K562 (cell line): ENCODE measurements around the gene BBX. TPM values are rescaled to one million over a fixed set of nuclear protein-coding genes. Genes with fewer than 3 reads are reported as not detected.
A peak's percentile ranks its signal among the peaks of the same experiment; 100 is the strongest.

Source experiments
- ATAC-seq: fragments of 200-7000 bp; cut with Tn5 transposase; 3 replicates; pipeline ENCODE4 v1.9.1; 2020; ENCODE audit warnings: moderate library complexity
- BruUV-seq: library from RNA; stranded (reverse); fragments of 400-500 nt; replicated peaks from 2 replicates; lab custom pipeline; 2021; lab: Mats Ljungman, UMichigan
- CTCF ChIA-PET: fragments of 300-600 bp; formaldehyde crosslinking; extraction: SDS; loops from one replicate; lab custom pipeline; 2021; ENCODE audit warnings: low intra/inter-chr PET ratio; lab: Yijun Ruan, JAX
- POLR2A ChIA-PET: fragments of 300-600, 350-650 bp; sonication (Branson Sonifier 250); formaldehyde crosslinking; extraction: SDS; loops from one replicate; lab custom pipeline; 2021; ENCODE audit warnings: antibody characterized with exemption, inconsistent platforms; lab: Yijun Ruan, JAX
- DNase-seq, 4 experiments: peaks; one replicate each; pipeline versions ENCODE4 v3.0.0 to v3.0.0-alpha.2; 2011 to 2018; ENCODE audit warnings: low spot score in 3 of 4, mixed read lengths in 3 of 4; ENCODE audit errors: extremely low read depth in 1 of 4
- FAIRE-seq: peaks from 2 replicates; lab custom pipeline; 2011; peaks lifted over from hg19 to GRCh38; lab: Jason Lieb, UNC
- H2AFZ ChIP-seq: 2 replicates; pipeline ENCODE4 v1.6.0; 2011; ENCODE audit warnings: low read depth, low read length, control low read depth, inconsistent platforms
- H3K27ac ChIP-seq: fragments of 200-600 bp; 3 replicates; pipeline ENCODE4 v1.8.0; 2011; ENCODE audit warnings: low read depth, mild to moderate bottlenecking, control low read depth, inconsistent platforms, low read length, moderate library complexity, mixed read lengths; ENCODE audit errors: extremely low read depth
- H3K27me3 ChIP-seq, 2 experiments: fragments of 300-600 bp in 1 of 2; 2 replicates in 1 of 2; 3 replicates in 1 of 2; pipeline versions ENCODE4 v1.6.0 to v1.8.0; 2011; ENCODE audit warnings: inconsistent platforms in 2 of 2, low read length in 2 of 2, mild to moderate bottlenecking in 1 of 2, mixed read lengths in 1 of 2, moderate library complexity in 1 of 2; ENCODE audit not compliant: control insufficient read depth in 2 of 2, insufficient read depth in 2 of 2
- H3K36me3 ChIP-seq: fragments of 300-600 bp; 3 replicates; pipeline ENCODE4 v1.8.0; 2011; ENCODE audit warnings: mild to moderate bottlenecking, low read length, inconsistent platforms; ENCODE audit not compliant: control insufficient read depth, insufficient read depth
- H3K4me1 ChIP-seq, 2 experiments: fragments of 200-600 bp in 1 of 2; replicated peaks in 1 of 2; 2 replicates in 1 of 2; 3 replicates in 1 of 2; pipeline versions ENCODE4 v1.5.1 to v1.8.0; 2011; ENCODE audit warnings: inconsistent platforms in 2 of 2, low read length in 2 of 2, mild to moderate bottlenecking in 1 of 2, mixed read lengths in 1 of 2, moderate library complexity in 1 of 2; ENCODE audit not compliant: control insufficient read depth in 2 of 2, insufficient read depth in 2 of 2
- H3K4me2 ChIP-seq: 2 replicates; pipeline ENCODE4 v1.6.1; 2011; ENCODE audit warnings: low read length, control low read depth, inconsistent platforms, mixed read lengths; ENCODE audit not compliant: insufficient read depth
- H3K4me3 ChIP-seq: fragments of 200-600 bp; sonication (generic), shearing (Covaris generic); 2 replicates; pipeline ENCODE4 v1.5.1; 2016; ENCODE audit warnings: control low read depth, inconsistent platforms
- H3K79me2 ChIP-seq: fragments of 200-600 bp; 3 replicates; pipeline ENCODE4 v1.8.0; 2011; ENCODE audit warnings: low read length, inconsistent platforms; ENCODE audit not compliant: control insufficient read depth, insufficient read depth
- H3K9ac ChIP-seq, 2 experiments: 2 replicates each; pipeline versions ENCODE4 v1.6.0 to v1.6.1; 2011; ENCODE audit warnings: low read depth in 2 of 2, low read length in 2 of 2, control low read depth in 1 of 2, inconsistent platforms in 1 of 2, mild to moderate bottlenecking in 1 of 2, mixed read lengths in 1 of 2; ENCODE audit not compliant: insufficient read depth in 1 of 2
- H3K9me1 ChIP-seq: one replicate; pipeline ENCODE4 v1.6.0; 2011; ENCODE audit warnings: inconsistent platforms, mild to moderate bottlenecking, low read length, moderate library complexity; ENCODE audit not compliant: control insufficient read depth, insufficient read depth
- H3K9me3 ChIP-seq: replicated peaks from 2 replicates; pipeline ENCODE4 v1.5.1; 2011; ENCODE audit warnings: low read depth, low read length, inconsistent platforms; ENCODE audit not compliant: control insufficient read depth, insufficient read depth
- H4K20me1 ChIP-seq: replicated peaks from 2 replicates; pipeline ENCODE4 v1.6.1; 2011; ENCODE audit warnings: low read length, inconsistent platforms, mixed read lengths; ENCODE audit not compliant: control insufficient read depth, insufficient read depth
- HES1 ChIP-seq: fragments of 450-650 bp; IDR thresholded peaks from 2 replicates; pipeline ENCODE4 v1.6.1; 2016; ENCODE audit warnings: low read depth, mild to moderate bottlenecking, moderate library complexity
- HMGN3 ChIP-seq: IDR thresholded peaks from 2 replicates; pipeline ENCODE4 v1.6.1; 2011; ENCODE audit warnings: borderline replicate concordance, low read depth, mild to moderate bottlenecking, mixed read lengths, low read length; ENCODE audit not compliant: insufficient read length; ENCODE audit errors: extremely low read depth
- MYC ChIP-seq, 2 experiments: fragments of 250-450 bp in 1 of 2; sonication (Bioruptor Pico) in 1 of 2; IDR thresholded peaks; 2 replicates each; pipeline versions ENCODE4 v1.5.1 to v1.6.1; 2012 to 2021; ENCODE audit warnings: low read depth in 2 of 2, borderline replicate concordance in 1 of 2, improper control_type of control experiment in 1 of 2, low read length in 1 of 2, mild to moderate bottlenecking in 1 of 2, moderate library complexity in 1 of 2
- NRF1 ChIP-seq, 2 experiments: fragments of 450-650 bp; IDR thresholded peaks in 1 of 2; conservative IDR thresholded peaks in 1 of 2; 2 replicates each; pipeline ENCODE4 v1.6.1; 2014; ENCODE audit warnings: mild to moderate bottlenecking in 2 of 2
- ZNF197 ChIP-seq: fragments of 200-800 bp; sonication (Bioruptor generic); IDR thresholded peaks from 2 replicates; pipeline ENCODE4 v1.6.1; 2016; ENCODE audit warnings: low read depth, missing genetic modification characterization, missing compliant biosample characterization
- ZNF217 ChIP-seq: sonication (generic); formaldehyde crosslinking; IDR thresholded peaks from 2 replicates; pipeline ENCODE4 v1.8.0; 2022; ENCODE audit warnings: mild to moderate bottlenecking, missing genetic modification reagents
- WGBS: fragments of 100-300 bp; shearing (Covaris generic); methylation state at CpG from one replicate; pipeline ENCODE4 v1.1.6; 2016; ENCODE audit warnings: low coverage, mixed read lengths; ENCODE audit not compliant: insufficient coverage; ENCODE audit errors: missing lambda C conversion rate; 5-methylcytosine and 5-hydroxymethylcytosine counted together
- in situ Hi-C: fragments of 300-500 bp; cut with MboI; formaldehyde crosslinking; loops from 4 replicates; pipeline ENCODE4 v1.15.0; 2018; ENCODE audit warnings: inconsistent platforms, mixed read lengths
- intact Hi-C: fragments of 100-400 bp; cut with micrococcal nuclease; formaldehyde crosslinking; loops from 2 replicates; pipeline ENCODE4 v1.14.2; 2022
- polyA plus RNA-seq, 8 experiments: library from polyadenylated mRNA; depleted of rRNA in 4 of 8; stranded (reverse) in 5 of 8; unstranded in 3 of 8; fragments of >200 nt; fragmentation: Nextera tagmentation in 2 of 8; fragmentation: Illumina TruSeq in 1 of 8; extraction: Ambion mirVana in 2 of 8; extraction: Trizol in 1 of 8; gene quantifications; 2 replicates each; pipeline versions ENCODE4 v1.2.1 to v1.2.3, GENCODE V29; 2011 to 2014; ENCODE audit warnings: inconsistent platforms in 1 of 8, missing spikeins in 1 of 8
- total RNA-seq, 7 experiments: library from RNA; depleted of rRNA in 6 of 7; stranded (reverse); fragments of >200 nt in 6 of 7; fragmentation: Illumina TruSeq in 2 of 7; extraction: Trizol in 2 of 7; gene quantifications; 2 replicates each; pipeline versions ENCODE4 v1.2.1 to v1.2.3, GENCODE V29; 2011 to 2021; ENCODE audit warnings: low replicate concordance in 1 of 7

Gene BBX
- total and polyA plus RNA-seq, 9 of the 15 experiments (the other 6 are each of a cell fraction or from before 2014, with no cell fraction given), result 4.9 to 19.5 (median 11.8) TPM

GRCh38 chr3:107842940-107843339 is 320.2 kb downstream of the BBX start (continued):
- TF ChIP-seq ZNF197 (CRISPR knock-in tag), result no peak
- TF ChIP-seq, all 486 proteins: peak for 0

- H3K4me2 ChIP-seq, result no peak overlapping the region
- H3K4me3 ChIP-seq, result no peak overlapping the region
- ChIA-PET POLR2A (interaction anchor here (0.7 kb wide), 1 partner anchor 555 kb away, joined by 3 read pairs; no protein-coding TSS in a partner anchor), CTCF (no interaction called here)
- no peaks in the 10 kb centered on the region for H3K79me2 ChIP-seq
- intact Hi-C loops, result loop anchor here (2.0 to 10.0 kb wide), 4 partner anchors 93 to 609 kb away; no protein-coding TSS in a partner anchor
- no peaks in the 10 kb centered on the region for H4K20me1 ChIP-seq
- BruUV-seq, result no TSS peak
- no peaks in the 10 kb centered on the region for H3K9me3 ChIP-seq
- in situ Hi-C loops, result no loop called here
- H2AFZ ChIP-seq, result peak overlapping the region; percentile 5; the same call in 1 of the 2 replicates
- 5% methylated on average over 11 of the region's 11 CpGs for WGBS
- H3K36me3 ChIP-seq, result no peaks in the 10 kb centered on the region
- H3K4me1 ChIP-seq, result no peaks in the 10 kb centered on the region
- FAIRE-seq (no peak), DNase-seq (no peak), ATAC-seq (no peak)
- no peak overlapping the region for H3K9ac ChIP-seq
- H3K27ac ChIP-seq, result no peak overlapping the region
- H3K27me3 ChIP-seq, result peaks cover 4% of the 10 kb centered on the region in 2 experiments
- no peaks in the 10 kb centered on the region for H3K9me1 ChIP-seq
- no peak for TF ChIP-seq ZNF217 (CRISPR knock-in tag)
- no peak for TF ChIP-seq HMGN3
- peak; percentile 65 to 68 for TF ChIP-seq NRF1 (conservative IDR thresholded peaks at IDR 0.05 in 1 of 2, IDR thresholded peaks at IDR 0.05 in 1 of 2)
- no peak for TF ChIP-seq MYC (IDR thresholded peaks at IDR 0.05; ENCODE audit: low read depth, low read length)
- no peak for TF ChIP-seq MYC (CRISPR knock-in tag; IDR thresholded peaks at IDR 0.05; ENCODE audit: borderline replicate concordance, low read depth)
- TF ChIP-seq HES1, result no peak
These were observed 322.9 kb downstream of the BBX start for GRCh38 chr3:107845380-107846278.
